ENCODE measurements around the gene PDIA5. TPM values are rescaled to one million over a fixed set of nuclear protein-coding genes. Genes with fewer than 3 reads are reported as not detected.

Gene PDIA5
- total and polyA plus RNA-seq, 4 donors: 15.5 to 38.6 (median 30.7) TPM

GRCh38 chr3:123075359-123075758, 8.5 kb downstream of the PDIA5 start:
- Histone ChIP-seq H3K27ac (ENCODE audit: low read depth in 1 of 2, low read length in 1 of 2) (no peak overlapping the region), H3K4me1 (ENCODE audit: control insufficient read depth in 5 of 5, insufficient read depth in 5 of 5, low read length in 5 of 5) (peaks cover 0 to 16% (median 12%) of the 10 kb centered on the region in 5 donors), H3K9ac (ENCODE audit: insufficient read depth in 1 of 2, low read length in 2 of 2) (no peak overlapping the region), H3K27me3 (ENCODE audit: control insufficient read depth in 3 of 3, insufficient read depth in 3 of 3, low read length in 2 of 3) (no peaks in the 10 kb centered on the region), H3K36me3 (ENCODE audit: control insufficient read depth in 4 of 4, insufficient read depth in 4 of 4, low read length in 4 of 4) (no peaks in the 10 kb centered on the region), H3K4me3 (no peak overlapping the region), H3K9me3 (ENCODE audit: control insufficient read depth in 4 of 4, insufficient read depth in 3 of 4, low read length in 3 of 4) (no peaks in the 10 kb centered on the region)
- 87 to 91% methylated on average over 1 of the region's 1 CpG for WGBS, 2 donors
- no peak for TF ChIP-seq CTCF (IDR thresholded peaks at IDR 0.05; ENCODE audit: control extremely low read depth, extremely low read depth)
- no peak for ATAC-seq (ENCODE audit: insufficient read depth, low FRiP score)
- no peak for DNase-seq

GRCh38 chr3:123076112-123076495, 9.3 kb downstream of the PDIA5 start:
- Histone ChIP-seq H3K9me3 (ENCODE audit: control insufficient read depth in 4 of 4, insufficient read depth in 3 of 4, low read length in 3 of 4) (no peaks in the 10 kb centered on the region), H3K4me3 (no peak overlapping the region), H3K27ac (ENCODE audit: low read depth in 1 of 2, low read length in 1 of 2) (no peak overlapping the region), H3K9ac (ENCODE audit: insufficient read depth in 1 of 2, low read length in 2 of 2) (no peak overlapping the region), H3K4me1 (ENCODE audit: control insufficient read depth in 5 of 5, insufficient read depth in 5 of 5, low read length in 5 of 5) (peaks cover 0 to 20% (median 9%) of the 10 kb centered on the region in 5 donors), H3K36me3 (ENCODE audit: control insufficient read depth in 4 of 4, insufficient read depth in 4 of 4, low read length in 4 of 4) (no peaks in the 10 kb centered on the region), H3K27me3 (ENCODE audit: control insufficient read depth in 3 of 3, insufficient read depth in 3 of 3, low read length in 2 of 3) (no peaks in the 10 kb centered on the region)
- ATAC-seq (ENCODE audit: insufficient read depth, low FRiP score) (no peak), DNase-seq (no peak)
- WGBS, 2 donors: 86 to 92% methylated on average over 4 of the region's 4 CpGs
- TF ChIP-seq CTCF (IDR thresholded peaks at IDR 0.05; ENCODE audit: control extremely low read depth, extremely low read depth): no peak

- 21 to 28% methylated on average over 6 of the region's 6 CpGs for WGBS, 2 donors
- peak in 1 of 3 donors; percentile 54 for DNase-seq
- no peaks in the 10 kb centered on the region for H3K36me3 ChIP-seq (ENCODE audit: control insufficient read depth in 4 of 4, insufficient read depth in 4 of 4, low read length in 4 of 4)
Measured at GRCh38 chr3:123076496-123077418, 9.9 kb downstream of the PDIA5 start.

More at GRCh38 chr3:123076496-123077418, 9.9 kb downstream of the PDIA5 start:
- H3K4me3 ChIP-seq: no peak overlapping the region
- no peaks in the 10 kb centered on the region for H3K27me3 ChIP-seq (ENCODE audit: control insufficient read depth in 3 of 3, insufficient read depth in 3 of 3, low read length in 2 of 3)
- peak; percentile 5 for ATAC-seq (ENCODE audit: insufficient read depth, low FRiP score)
- peaks cover 3 to 23% (median 8%) of the 10 kb centered on the region in 5 donors for H3K4me1 ChIP-seq (ENCODE audit: control insufficient read depth in 5 of 5, insufficient read depth in 5 of 5, low read length in 5 of 5)
- TF ChIP-seq CTCF (IDR thresholded peaks at IDR 0.05; ENCODE audit: control extremely low read depth, extremely low read depth): no peak
- no peaks in the 10 kb centered on the region for H3K9me3 ChIP-seq (ENCODE audit: control insufficient read depth in 4 of 4, insufficient read depth in 3 of 4, low read length in 3 of 4)
- peak overlapping the region in 1 of 2 donors; percentile 53 for H3K27ac ChIP-seq (ENCODE audit: low read depth in 1 of 2, low read length in 1 of 2)
- H3K9ac ChIP-seq (ENCODE audit: insufficient read depth in 1 of 2, low read length in 2 of 2): no peak overlapping the region

Measured in lung (tissue), 12 donors.